GM12865 (cell line): Measurements from ENCODE around the gene PLD5.

Experiments
- DNase-seq: peaks from one replicate; pipeline ENCODE4 v3.0.0; 2010; ENCODE audit warnings: low read depth
- H3K4me3 ChIP-seq: 2 replicates; pipeline ENCODE4 v1.5.1; 2011; ENCODE audit warnings: mild to moderate bottlenecking, low read depth, low read length, control low read depth
- TF ChIP-seq, protein P1 (sequence below): IDR thresholded peaks from 2 replicates; pipeline ENCODE4 v1.5.1; 2011; ENCODE audit warnings: low read length, control low read depth, low read depth, inconsistent platforms; ENCODE audit not compliant: insufficient read depth; ENCODE audit errors: missing control alignments

The PLD5 gene

DNA sequence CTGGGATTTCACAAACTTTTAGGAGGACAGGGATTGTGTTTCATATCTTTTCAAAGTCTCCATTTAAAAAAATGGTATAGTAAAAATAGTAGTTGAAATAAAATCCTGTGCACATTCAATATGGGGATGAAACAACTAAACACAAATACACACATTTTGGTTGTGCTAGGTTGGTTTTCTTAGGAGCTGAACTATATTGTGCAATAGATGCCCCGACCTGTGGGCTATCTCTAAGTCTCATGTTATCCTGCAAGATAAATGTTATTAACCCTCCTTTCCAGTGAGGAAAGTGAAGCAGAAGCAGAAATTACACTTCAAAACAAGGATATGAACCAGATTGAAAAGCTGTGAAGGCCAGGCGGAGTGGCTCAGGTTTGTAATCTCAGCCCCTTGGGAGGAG lies 1.3 kb upstream of the PLD5 start:
- DNase-seq = no peak
- TF ChIP-seq, protein P1, sequence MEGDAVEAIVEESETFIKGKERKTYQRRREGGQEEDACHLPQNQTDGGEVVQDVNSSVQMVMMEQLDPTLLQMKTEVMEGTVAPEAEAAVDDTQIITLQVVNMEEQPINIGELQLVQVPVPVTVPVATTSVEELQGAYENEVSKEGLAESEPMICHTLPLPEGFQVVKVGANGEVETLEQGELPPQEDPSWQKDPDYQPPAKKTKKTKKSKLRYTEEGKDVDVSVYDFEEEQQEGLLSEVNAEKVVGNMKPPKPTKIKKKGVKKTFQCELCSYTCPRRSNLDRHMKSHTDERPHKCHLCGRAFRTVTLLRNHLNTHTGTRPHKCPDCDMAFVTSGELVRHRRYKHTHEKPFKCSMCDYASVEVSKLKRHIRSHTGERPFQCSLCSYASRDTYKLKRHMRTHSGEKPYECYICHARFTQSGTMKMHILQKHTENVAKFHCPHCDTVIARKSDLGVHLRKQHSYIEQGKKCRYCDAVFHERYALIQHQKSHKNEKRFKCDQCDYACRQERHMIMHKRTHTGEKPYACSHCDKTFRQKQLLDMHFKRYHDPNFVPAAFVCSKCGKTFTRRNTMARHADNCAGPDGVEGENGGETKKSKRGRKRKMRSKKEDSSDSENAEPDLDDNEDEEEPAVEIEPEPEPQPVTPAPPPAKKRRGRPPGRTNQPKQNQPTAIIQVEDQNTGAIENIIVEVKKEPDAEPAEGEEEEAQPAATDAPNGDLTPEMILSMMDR = no peak
- no peak overlapping the region for H3K4me3 ChIP-seq

DNA sequence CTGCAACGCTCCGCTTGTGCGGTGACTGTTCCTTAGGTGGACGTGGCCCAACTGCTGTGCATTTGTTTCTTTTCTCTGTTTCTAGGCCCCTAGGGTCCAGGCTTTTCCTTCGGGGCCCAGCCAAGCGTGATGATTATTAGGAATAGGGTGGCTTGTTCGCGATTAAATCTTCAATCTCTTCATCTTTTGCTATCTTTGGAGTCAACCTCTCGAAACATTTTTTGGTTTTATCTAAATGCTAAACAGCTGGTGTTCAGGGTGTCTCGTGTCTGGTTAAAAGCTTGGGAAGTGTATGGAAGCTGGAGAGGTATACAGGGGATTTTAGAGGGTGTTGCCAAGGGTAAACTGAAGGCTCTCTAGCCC lies 844 bp upstream of the PLD5 start:
- TF ChIP-seq, protein P1 = no peak
- H3K4me3 ChIP-seq = no peak overlapping the region
- no peak for DNase-seq

DNA sequence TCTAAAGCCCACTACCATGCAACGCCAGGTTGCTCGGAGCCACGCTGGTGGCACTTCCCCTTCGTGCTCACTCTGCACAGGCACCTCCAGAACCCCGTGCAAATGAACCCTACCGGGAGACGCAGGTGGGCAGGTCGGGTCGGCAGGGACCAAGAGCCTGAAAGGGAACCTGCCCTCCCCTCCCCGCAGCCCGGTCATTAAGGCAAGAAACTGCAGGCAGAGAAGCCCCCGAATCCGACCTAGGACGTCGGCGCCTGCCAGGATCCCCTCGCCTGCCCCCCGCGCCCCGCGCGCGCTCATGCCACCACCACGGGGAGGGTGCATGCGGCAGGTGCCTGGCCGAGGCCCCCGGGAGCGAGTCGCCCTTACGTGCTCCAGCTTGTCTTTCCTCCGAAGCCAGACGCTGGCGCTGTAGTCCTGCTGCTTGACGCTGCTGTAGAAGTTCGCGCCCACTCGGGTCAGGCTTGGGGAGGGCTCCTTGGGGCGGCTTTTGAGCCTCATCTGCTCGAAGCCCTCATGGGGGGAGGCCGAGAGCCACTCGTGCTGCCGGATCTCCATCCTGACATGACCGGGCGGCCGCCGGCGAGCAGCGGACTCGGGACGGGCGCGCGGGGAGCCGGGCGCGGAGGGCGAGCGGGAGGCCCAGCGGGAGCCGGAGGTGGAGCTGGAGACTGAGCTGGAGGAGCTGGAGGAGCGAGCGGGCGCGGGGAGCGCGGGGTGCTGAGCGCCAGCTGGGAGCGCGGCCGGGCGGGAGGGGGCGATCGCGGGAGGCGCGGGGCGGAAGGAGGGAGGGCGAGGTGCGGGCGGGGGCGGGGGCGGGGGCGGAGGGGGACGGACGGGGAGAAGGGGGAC lies 552 bp downstream of the PLD5 start:
- TF ChIP-seq, protein P1 = no peak
- DNase-seq = no peak
- no peak overlapping the region for H3K4me3 ChIP-seq

DNA sequence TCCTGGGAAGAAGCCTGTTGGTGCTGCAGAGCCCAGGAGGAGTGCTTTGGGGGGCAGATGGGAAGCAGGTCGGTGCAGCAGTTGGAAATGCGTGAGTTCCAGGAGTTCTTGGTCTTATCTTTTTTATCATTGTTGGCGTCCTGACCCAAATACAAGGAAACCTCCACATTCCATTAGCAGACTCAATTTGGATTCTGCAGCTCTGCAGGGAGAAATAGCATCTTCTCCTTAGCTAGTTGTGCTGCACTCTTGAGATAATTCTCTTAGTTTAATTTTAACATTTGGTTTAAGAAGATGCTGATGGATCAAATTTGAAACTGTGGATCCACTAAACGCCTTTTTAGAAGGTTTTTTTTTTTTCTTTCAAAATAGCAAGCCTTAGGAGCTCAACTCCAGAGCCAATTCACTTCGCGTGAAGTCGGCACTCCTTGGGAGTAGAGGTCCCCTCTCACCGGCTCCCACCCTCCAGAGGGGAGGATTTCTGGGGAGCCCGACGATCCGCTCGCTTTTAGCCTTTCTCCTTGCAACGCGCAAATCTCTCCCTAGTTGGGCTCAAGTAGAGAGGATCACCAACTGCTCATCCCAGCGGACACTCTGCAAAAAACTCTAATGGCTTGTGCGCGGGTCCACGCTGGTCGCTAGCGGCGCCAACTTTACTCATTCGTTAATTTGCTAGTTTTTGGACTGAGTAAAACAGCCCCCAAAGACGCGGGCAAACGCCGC lies 1.3 kb downstream of the PLD5 start:
- TF ChIP-seq, protein P1 = no peak
- no peak for DNase-seq
- no peak overlapping the region for H3K4me3 ChIP-seq

DNA sequence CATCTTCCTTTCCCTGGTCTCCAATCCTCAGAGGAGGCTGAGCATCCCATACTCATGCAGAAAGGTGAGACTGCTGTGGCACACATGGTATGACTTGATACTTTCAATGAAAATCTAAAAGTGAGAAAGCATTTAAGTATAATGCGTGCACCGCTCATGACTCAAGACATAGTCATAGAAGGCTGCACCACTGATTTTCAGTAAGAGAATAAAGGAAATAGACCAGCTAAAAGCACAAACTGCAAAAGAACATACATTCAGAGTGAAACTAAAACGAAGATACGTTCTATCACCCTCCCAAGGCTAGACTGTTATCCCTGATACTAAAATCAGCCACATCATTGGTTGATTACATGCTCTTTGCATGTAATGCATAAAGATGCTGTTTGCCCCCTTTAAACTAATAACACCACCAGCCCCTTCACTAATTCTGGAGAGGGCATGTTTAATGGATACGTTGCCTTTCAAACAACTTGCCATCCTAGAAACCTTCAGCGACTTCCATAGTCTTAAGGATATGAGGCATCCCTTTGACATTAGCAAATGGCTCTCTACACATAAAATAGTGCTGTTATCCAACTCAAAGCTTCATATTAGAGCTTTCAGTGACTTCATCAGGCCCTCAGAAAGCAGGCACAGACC lies 2.1 kb downstream of the PLD5 start:
- TF ChIP-seq, protein P1 = no peak
- no peak overlapping the region for H3K4me3 ChIP-seq
- no peak for DNase-seq

DNA sequence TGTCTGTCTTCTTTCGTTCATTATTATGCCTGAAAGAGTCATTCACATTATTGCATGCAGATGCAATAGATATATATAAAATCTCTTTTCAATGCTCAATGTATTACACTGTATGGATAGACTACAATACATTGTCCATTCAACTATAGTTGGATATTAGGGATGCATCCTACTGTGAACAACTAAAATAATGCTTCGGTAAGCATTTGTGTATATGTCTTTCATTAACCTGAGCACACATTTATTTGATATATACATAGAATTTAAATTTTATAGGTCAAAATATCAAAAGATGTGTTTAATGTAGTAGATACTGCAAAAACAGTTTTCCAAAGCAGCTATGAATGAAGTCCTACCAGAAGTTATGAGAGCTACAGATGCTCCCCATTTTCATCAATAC lies 8.9 kb downstream of the PLD5 start:
- no peak overlapping the region for H3K4me3 ChIP-seq
- no peak for DNase-seq
- TF ChIP-seq, protein P1 = no peak
